ENCODE data around the gene OR1J2.
"Not testable (repeated sequence)": the region's sequence is repeated elsewhere in the genome, so short reads cannot be mapped to it uniquely, and the experiment has no call there.

The OR1J2 gene

DNA sequence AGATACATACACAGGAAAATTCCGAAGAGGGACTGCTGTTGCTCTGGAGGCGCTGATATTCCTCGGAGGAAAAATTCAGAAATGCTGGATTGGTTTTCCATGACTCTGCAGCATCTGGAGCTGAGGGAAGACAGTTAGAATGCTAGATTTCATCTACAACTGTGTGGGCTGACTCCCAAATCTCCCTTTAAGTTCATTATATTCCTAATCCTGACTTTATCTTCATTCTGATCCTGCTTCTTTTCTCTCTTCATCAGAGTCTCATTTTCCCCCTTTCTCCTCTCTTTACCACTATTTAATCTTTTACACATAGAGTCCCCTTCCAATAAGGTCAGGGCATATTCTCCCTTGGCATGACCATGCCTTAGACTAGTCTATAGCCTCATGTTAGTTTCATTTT lies 16.6 kb downstream of the OR1J2 start, which contains the start of gene OR1N1:
Gene OR1N1, minus strand, starts transcription at position 101 of the 400 bp plus-strand sequence. Its CDS starts 0 bp downstream, at position 101.
- no peak within 1 kb of the TSS for H2BK5ac ChIP-seq (ENCODE audit: low read depth, low read length, poor library complexity)
- WGBS (ENCODE audit: extremely low coverage, insufficient coverage, insufficient read length): no CpG with 5 or more reads among the region's 3 CpGs

DNA sequence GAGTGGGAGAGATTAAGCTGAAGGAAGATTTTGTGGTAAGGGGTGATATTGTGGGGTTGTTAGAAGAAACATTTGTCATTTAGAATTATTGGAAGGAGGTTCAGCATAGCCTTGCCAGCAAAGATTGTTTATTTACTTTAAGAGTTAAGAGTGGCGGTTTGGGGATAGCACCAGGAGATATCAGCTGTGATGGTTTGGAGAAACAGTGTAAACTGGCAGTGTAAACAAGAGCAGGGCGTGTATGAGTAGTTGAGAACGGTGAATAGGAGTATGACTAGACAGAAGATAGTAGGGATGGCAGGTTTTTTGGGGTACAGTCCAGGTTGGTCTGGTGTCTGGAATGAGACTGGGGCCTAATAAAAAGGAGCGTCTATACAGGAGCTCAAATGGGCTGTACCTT lies 20.6 kb downstream of the OR1J2 start:
- not testable (repeated sequence) for H3K18ac ChIP-seq (ENCODE audit: low read length); H3K79me2 ChIP-seq (ENCODE audit: control insufficient read depth, insufficient read depth, low read length, poor library complexity); H4K91ac ChIP-seq (ENCODE audit: low read depth, low read length); H3K36me3 ChIP-seq (ENCODE audit: control insufficient read depth in 1 of 2, insufficient read depth in 2 of 2, low read length in 2 of 2); H3K14ac ChIP-seq (ENCODE audit: low read length); H3K4me1 ChIP-seq (ENCODE audit: control insufficient read depth in 1 of 2, insufficient read depth in 2 of 2, low read length in 2 of 2); H3K4me3 ChIP-seq (ENCODE audit: low read depth, low read length); H3K9ac ChIP-seq (ENCODE audit: low read length); DNase-seq; H2AK5ac ChIP-seq (ENCODE audit: low read length); H4K12ac ChIP-seq (ENCODE audit: low read depth, low read length); H3K4me2 ChIP-seq (ENCODE audit: low read length); H2BK5ac ChIP-seq (ENCODE audit: low read depth, low read length, poor library complexity); H3K27me3 ChIP-seq (ENCODE audit: insufficient read depth, low read length); H2BK120ac ChIP-seq (ENCODE audit: insufficient read depth, low read length, poor library complexity); H3K4ac ChIP-seq (ENCODE audit: low read depth, low read length); H3K79me1 ChIP-seq (ENCODE audit: low read length); H3K27ac ChIP-seq (ENCODE audit: low read depth, low read length); H4K8ac ChIP-seq (ENCODE audit: low read depth, low read length); H3K23ac ChIP-seq (ENCODE audit: low read length); H2BK12ac ChIP-seq (ENCODE audit: low read length); H2AFZ ChIP-seq (ENCODE audit: insufficient read depth, low read length, poor library complexity)
- peaks cover 13% of the 10 kb centered on the region for H3K9me3 ChIP-seq (ENCODE audit: insufficient read depth, low read depth, low read length)
- no CpG with 5 or more reads among the region's 4 CpGs for WGBS (ENCODE audit: extremely low coverage, insufficient coverage, insufficient read length)

More for the DNA sequence above, 16.6 kb downstream of the OR1J2 start, which contains the start of gene OR1N1:
- Histone ChIP-seq H4K91ac (ENCODE audit: low read depth, low read length) (no peak within 1 kb of the TSS), H3K27ac (ENCODE audit: low read depth, low read length) (no peak within 1 kb of the TSS), H3K9ac (ENCODE audit: low read length) (no peak within 1 kb of the TSS), H3K79me2 (ENCODE audit: control insufficient read depth, insufficient read depth, low read length, poor library complexity) (no peaks in the 10 kb centered on the region), H2AFZ (ENCODE audit: insufficient read depth, low read length, poor library complexity) (no peak within 1 kb of the TSS), H3K4me2 (ENCODE audit: low read length) (no peak within 1 kb of the TSS), H4K12ac (ENCODE audit: low read depth, low read length) (no peak within 1 kb of the TSS), H3K18ac (ENCODE audit: low read length) (no peak within 1 kb of the TSS), H2BK12ac (ENCODE audit: low read length) (no peak within 1 kb of the TSS), H3K14ac (ENCODE audit: low read length) (no peak within 1 kb of the TSS), H3K79me1 (ENCODE audit: low read length) (no peaks in the 10 kb centered on the region), H3K23ac (ENCODE audit: low read length) (no peak within 1 kb of the TSS), H4K8ac (ENCODE audit: low read depth, low read length) (no peak within 1 kb of the TSS), H3K36me3 (ENCODE audit: control insufficient read depth in 1 of 2, insufficient read depth in 2 of 2, low read length in 2 of 2) (no peaks in the 10 kb centered on the region), H3K9me3 (ENCODE audit: insufficient read depth, low read depth, low read length) (peaks cover 13% of the 10 kb centered on the region), H3K27me3 (ENCODE audit: insufficient read depth, low read length) (no peaks in the 10 kb centered on the region), H2BK120ac (ENCODE audit: insufficient read depth, low read length, poor library complexity) (no peak within 1 kb of the TSS), H3K4ac (ENCODE audit: low read depth, low read length) (no peak within 1 kb of the TSS), H2AK5ac (ENCODE audit: low read length) (no peak within 1 kb of the TSS), H3K4me1 (ENCODE audit: control insufficient read depth in 1 of 2, insufficient read depth in 2 of 2, low read length in 2 of 2) (no peaks in the 10 kb centered on the region), H3K4me3 (ENCODE audit: low read depth, low read length) (no peak within 1 kb of the TSS)
- no peak for DNase-seq

DNA sequence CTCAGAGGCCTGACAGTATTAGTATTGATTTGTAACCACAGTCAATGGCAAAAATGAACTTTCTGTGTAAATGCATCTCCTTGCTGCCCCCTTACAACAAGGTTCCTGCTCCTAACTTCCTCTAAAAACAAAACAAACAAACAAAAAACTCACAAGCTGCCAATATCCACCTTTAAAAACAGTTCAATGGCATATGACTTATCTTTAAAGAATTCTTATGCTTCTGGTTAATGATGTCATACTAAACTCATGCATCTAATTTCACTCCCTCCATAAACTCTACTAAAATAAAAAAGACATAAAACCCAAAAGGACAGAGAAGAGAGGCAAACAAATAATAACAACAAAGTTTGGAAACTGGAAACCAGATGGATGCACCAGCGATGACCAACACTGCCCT lies 25.5 kb downstream of the OR1J2 start:
- Histone ChIP-seq H3K4me3 (ENCODE audit: low read depth, low read length) (no peak overlapping the region), H3K4me2 (ENCODE audit: low read length) (no peak overlapping the region), H3K4me1 (ENCODE audit: control insufficient read depth in 1 of 2, insufficient read depth in 2 of 2, low read length in 2 of 2) (no peaks in the 10 kb centered on the region), H3K27ac (ENCODE audit: low read depth, low read length) (no peak overlapping the region), H3K23ac (ENCODE audit: low read length) (no peak overlapping the region), H3K79me2 (ENCODE audit: control insufficient read depth, insufficient read depth, low read length, poor library complexity) (no peaks in the 10 kb centered on the region), H3K36me3 (ENCODE audit: control insufficient read depth in 1 of 2, insufficient read depth in 2 of 2, low read length in 2 of 2) (no peaks in the 10 kb centered on the region), H4K8ac (ENCODE audit: low read depth, low read length) (no peak overlapping the region), H2BK5ac (ENCODE audit: low read depth, low read length, poor library complexity) (no peak overlapping the region), H3K14ac (ENCODE audit: low read length) (no peak overlapping the region), H3K18ac (ENCODE audit: low read length) (no peak overlapping the region), H4K91ac (ENCODE audit: low read depth, low read length) (no peak overlapping the region), H3K9me3 (ENCODE audit: insufficient read depth, low read depth, low read length) (peaks cover 5% of the 10 kb centered on the region), H3K4ac (ENCODE audit: low read depth, low read length) (no peak overlapping the region), H2AK5ac (ENCODE audit: low read length) (no peak overlapping the region), H2BK120ac (ENCODE audit: insufficient read depth, low read length, poor library complexity) (no peak overlapping the region), H2BK12ac (ENCODE audit: low read length) (no peak overlapping the region), H3K9ac (ENCODE audit: low read length) (no peak overlapping the region), H3K79me1 (ENCODE audit: low read length) (no peaks in the 10 kb centered on the region), H4K12ac (ENCODE audit: low read depth, low read length) (no peak overlapping the region), H3K27me3 (ENCODE audit: insufficient read depth, low read length) (no peaks in the 10 kb centered on the region), H2AFZ (ENCODE audit: insufficient read depth, low read length, poor library complexity) (no peak overlapping the region)
- DNase-seq: no peak
- WGBS (ENCODE audit: extremely low coverage, insufficient coverage, insufficient read length): no CpG with 5 or more reads among the region's 1 CpG

DNA sequence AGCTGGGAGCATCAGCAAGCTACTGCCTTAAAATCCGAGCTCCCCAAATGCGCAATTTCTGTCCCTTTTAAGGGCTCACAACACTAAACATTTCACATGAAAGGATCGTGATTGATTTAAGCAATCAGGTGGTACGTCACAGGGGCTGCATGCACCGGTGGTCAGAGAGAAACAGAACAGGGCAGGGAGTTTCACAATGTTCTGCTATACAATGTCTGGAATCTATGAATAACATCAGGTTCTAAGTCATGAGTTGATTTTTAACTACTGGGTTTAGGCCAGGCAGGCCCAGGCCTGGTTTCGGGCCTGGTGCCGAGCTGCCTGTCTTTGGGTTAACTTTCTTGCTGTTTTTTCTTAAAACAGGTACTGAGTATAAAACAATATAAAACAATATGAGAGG lies 26.5 kb downstream of the OR1J2 start:
- not testable (repeated sequence) for H4K91ac ChIP-seq (ENCODE audit: low read depth, low read length)

More for the DNA sequence above, 26.5 kb downstream of the OR1J2 start:
- H3K9ac ChIP-seq (ENCODE audit: low read length); H4K8ac ChIP-seq (ENCODE audit: low read depth, low read length); H3K4me3 ChIP-seq (ENCODE audit: low read depth, low read length); H2AK5ac ChIP-seq (ENCODE audit: low read length); H3K79me1 ChIP-seq (ENCODE audit: low read length); H2AFZ ChIP-seq (ENCODE audit: insufficient read depth, low read length, poor library complexity); H3K79me2 ChIP-seq (ENCODE audit: control insufficient read depth, insufficient read depth, low read length, poor library complexity); DNase-seq; H3K23ac ChIP-seq (ENCODE audit: low read length); H2BK5ac ChIP-seq (ENCODE audit: low read depth, low read length, poor library complexity); H4K12ac ChIP-seq (ENCODE audit: low read depth, low read length); H2BK120ac ChIP-seq (ENCODE audit: insufficient read depth, low read length, poor library complexity); H3K4me2 ChIP-seq (ENCODE audit: low read length); H3K18ac ChIP-seq (ENCODE audit: low read length); H3K4me1 ChIP-seq (ENCODE audit: control insufficient read depth in 1 of 2, insufficient read depth in 2 of 2, low read length in 2 of 2); H3K36me3 ChIP-seq (ENCODE audit: control insufficient read depth in 1 of 2, insufficient read depth in 2 of 2, low read length in 2 of 2); H2BK12ac ChIP-seq (ENCODE audit: low read length); H3K27ac ChIP-seq (ENCODE audit: low read depth, low read length); H3K14ac ChIP-seq (ENCODE audit: low read length); H3K27me3 ChIP-seq (ENCODE audit: insufficient read depth, low read length); H3K9me3 ChIP-seq (ENCODE audit: insufficient read depth, low read depth, low read length); H3K4ac ChIP-seq (ENCODE audit: low read depth, low read length): not testable (repeated sequence)
- no CpG with 5 or more reads among the region's 7 CpGs for WGBS (ENCODE audit: extremely low coverage, insufficient coverage, insufficient read length)

All from trophoblast cell (in vitro differentiated cells and primary cell).